ENCODE data around the gene C16orf87.
A peak's percentile ranks its signal among the peaks of the same experiment; 100 is the strongest.

C16orf87 gene

DNA sequence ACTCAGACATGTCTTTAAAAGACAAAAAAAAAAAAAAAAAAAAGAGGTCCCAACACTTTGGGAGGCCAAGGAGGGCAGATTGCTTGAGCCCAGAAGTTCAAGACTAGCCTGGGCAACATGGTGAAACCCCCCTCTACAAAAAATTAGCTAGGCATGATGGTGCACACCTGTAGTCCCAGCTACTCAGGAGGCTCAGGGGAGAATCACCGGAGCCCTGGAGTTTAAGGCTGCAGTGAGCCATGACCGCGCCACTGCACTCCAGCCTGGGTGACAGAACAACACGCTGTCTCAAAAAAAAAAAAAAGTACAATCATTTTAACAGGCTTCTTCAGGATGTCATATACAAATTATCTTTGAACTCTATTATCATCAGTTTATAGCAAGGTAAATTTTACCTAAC is 22.0 kb downstream of the C16orf87 start:
- ChIA-PET POLR2A (no interaction called here), CTCF (no interaction called here)
- no peak for TF ChIP-seq SP1 (IDR thresholded peaks at IDR 0.05)
- TF ChIP-seq ARNT (IDR thresholded peaks at IDR 0.05) = no peak
- no peak for TF ChIP-seq BHLHE40 (IDR thresholded peaks at IDR 0.05; ENCODE audit: borderline replicate concordance)
- TF ChIP-seq, protein P1, sequence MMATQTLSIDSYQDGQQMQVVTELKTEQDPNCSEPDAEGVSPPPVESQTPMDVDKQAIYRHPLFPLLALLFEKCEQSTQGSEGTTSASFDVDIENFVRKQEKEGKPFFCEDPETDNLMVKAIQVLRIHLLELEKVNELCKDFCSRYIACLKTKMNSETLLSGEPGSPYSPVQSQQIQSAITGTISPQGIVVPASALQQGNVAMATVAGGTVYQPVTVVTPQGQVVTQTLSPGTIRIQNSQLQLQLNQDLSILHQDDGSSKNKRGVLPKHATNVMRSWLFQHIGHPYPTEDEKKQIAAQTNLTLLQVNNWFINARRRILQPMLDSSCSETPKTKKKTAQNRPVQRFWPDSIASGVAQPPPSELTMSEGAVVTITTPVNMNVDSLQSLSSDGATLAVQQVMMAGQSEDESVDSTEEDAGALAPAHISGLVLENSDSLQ (IDR thresholded peaks at IDR 0.05) = no peak
- no peak for TF ChIP-seq NFRKB (IDR thresholded peaks at IDR 0.05)
- no peak for TF ChIP-seq L3MBTL2 (conservative IDR thresholded peaks at IDR 0.05)
- no peak for TF ChIP-seq ZNF384 (IDR thresholded peaks at IDR 0.05)
- no peak for TF ChIP-seq SUZ12 (IDR thresholded peaks at IDR 0.05)
- TF ChIP-seq FOXA1 (IDR thresholded peaks at IDR 0.05) = no peak
- no peak for TF ChIP-seq LEF1 (IDR thresholded peaks at IDR 0.05; ENCODE audit: borderline replicate concordance)
- TF ChIP-seq FOXM1 (IDR thresholded peaks at IDR 0.05; ENCODE audit: borderline replicate concordance) = no peak
- no peak for TF ChIP-seq HDGF (IDR thresholded peaks at IDR 0.05; ENCODE audit: borderline replicate concordance)
- no peak for TF ChIP-seq ELF4 (IDR thresholded peaks at IDR 0.05)
- no peak for TF ChIP-seq TARDBP (IDR thresholded peaks at IDR 0.05)
- no peak for TF ChIP-seq FOXK2 (IDR thresholded peaks at IDR 0.05)
- no peak for TF ChIP-seq CTBP1 (IDR thresholded peaks at IDR 0.05; ENCODE audit: borderline replicate concordance)
- DNase-seq (ENCODE audit: extremely low spot score) = no peak

DNA sequence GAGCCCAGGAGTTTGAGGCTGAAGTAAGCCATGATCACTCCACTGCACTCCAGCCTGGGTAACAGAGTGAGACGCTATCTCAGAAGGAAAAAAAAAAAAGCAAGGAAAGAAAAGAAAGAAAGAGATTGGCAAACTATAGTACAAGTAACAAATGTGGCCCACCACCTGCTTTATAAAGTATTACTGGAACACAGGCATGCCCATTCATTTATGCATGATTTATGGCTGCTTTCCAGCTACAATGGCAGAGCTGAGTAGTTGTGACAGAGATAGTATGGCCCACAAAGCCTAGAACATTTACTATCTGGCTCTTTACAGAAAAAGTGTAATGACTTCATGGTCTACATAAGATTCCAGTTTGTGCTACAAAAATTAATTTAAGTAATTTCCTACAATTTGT is 23.6 kb downstream of the C16orf87 start:
- TF ChIP-seq ARNT (IDR thresholded peaks at IDR 0.05) (no peak), SUZ12 (IDR thresholded peaks at IDR 0.05) (no peak), FOXA1 (IDR thresholded peaks at IDR 0.05) (no peak), FOXK2 (IDR thresholded peaks at IDR 0.05) (no peak), HDGF (IDR thresholded peaks at IDR 0.05; ENCODE audit: borderline replicate concordance) (no peak), TARDBP (IDR thresholded peaks at IDR 0.05) (no peak), ELF4 (IDR thresholded peaks at IDR 0.05) (no peak), LEF1 (IDR thresholded peaks at IDR 0.05; ENCODE audit: borderline replicate concordance) (no peak), ZNF384 (IDR thresholded peaks at IDR 0.05) (no peak), SP1 (IDR thresholded peaks at IDR 0.05) (no peak), CTBP1 (IDR thresholded peaks at IDR 0.05; ENCODE audit: borderline replicate concordance) (no peak), FOXM1 (IDR thresholded peaks at IDR 0.05; ENCODE audit: borderline replicate concordance) (no peak), L3MBTL2 (conservative IDR thresholded peaks at IDR 0.05) (no peak), BHLHE40 (IDR thresholded peaks at IDR 0.05; ENCODE audit: borderline replicate concordance) (no peak), NFRKB (IDR thresholded peaks at IDR 0.05) (no peak)
- TF ChIP-seq, protein P1 (IDR thresholded peaks at IDR 0.05) = no peak
- POLR2A ChIA-PET = no interaction called here
- DNase-seq (ENCODE audit: extremely low spot score) = no peak
- CTCF ChIA-PET = interaction anchor here (0.6 kb wide), 1 partner anchor 56 kb away, joined by 3 read pairs; no protein-coding TSS in a partner anchor

DNA sequence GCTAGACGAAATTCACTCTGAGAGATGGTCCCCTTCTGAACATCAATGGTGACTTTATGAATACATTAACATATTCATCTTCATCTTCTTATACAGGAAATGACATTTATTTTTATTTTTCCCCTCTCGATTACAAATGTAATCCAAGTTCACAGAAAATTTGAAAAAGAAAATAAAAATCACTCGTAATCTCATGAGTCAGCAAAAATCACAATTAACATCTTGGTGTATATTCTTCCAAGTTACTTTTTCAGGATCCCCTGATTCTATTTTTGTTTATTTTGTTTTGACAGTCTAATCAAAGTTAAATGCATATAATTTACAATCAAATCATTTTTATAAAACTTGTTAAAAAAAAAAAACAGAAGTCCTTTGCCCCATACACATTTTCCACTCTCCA is 27.6 kb downstream of the C16orf87 start:
- POLR2A ChIA-PET = no interaction called here
- CTCF ChIA-PET = interaction anchor here (2.8 to 3.1 kb wide), 2 partner anchors 11 to 130 kb away, joined by 9 to 16 read pairs; no protein-coding TSS in a partner anchor
- TF ChIP-seq HDGF (IDR thresholded peaks at IDR 0.05; ENCODE audit: borderline replicate concordance) (no peak), ARNT (IDR thresholded peaks at IDR 0.05) (no peak), NFRKB (IDR thresholded peaks at IDR 0.05) (no peak), ELF4 (IDR thresholded peaks at IDR 0.05) (no peak), FOXA1 (IDR thresholded peaks at IDR 0.05) (no peak), FOXK2 (IDR thresholded peaks at IDR 0.05) (no peak), L3MBTL2 (conservative IDR thresholded peaks at IDR 0.05) (no peak), ZNF384 (IDR thresholded peaks at IDR 0.05) (no peak)
- TF ChIP-seq, protein P1 (IDR thresholded peaks at IDR 0.05) = no peak
- DNase-seq (ENCODE audit: extremely low spot score) = no peak

DNA sequence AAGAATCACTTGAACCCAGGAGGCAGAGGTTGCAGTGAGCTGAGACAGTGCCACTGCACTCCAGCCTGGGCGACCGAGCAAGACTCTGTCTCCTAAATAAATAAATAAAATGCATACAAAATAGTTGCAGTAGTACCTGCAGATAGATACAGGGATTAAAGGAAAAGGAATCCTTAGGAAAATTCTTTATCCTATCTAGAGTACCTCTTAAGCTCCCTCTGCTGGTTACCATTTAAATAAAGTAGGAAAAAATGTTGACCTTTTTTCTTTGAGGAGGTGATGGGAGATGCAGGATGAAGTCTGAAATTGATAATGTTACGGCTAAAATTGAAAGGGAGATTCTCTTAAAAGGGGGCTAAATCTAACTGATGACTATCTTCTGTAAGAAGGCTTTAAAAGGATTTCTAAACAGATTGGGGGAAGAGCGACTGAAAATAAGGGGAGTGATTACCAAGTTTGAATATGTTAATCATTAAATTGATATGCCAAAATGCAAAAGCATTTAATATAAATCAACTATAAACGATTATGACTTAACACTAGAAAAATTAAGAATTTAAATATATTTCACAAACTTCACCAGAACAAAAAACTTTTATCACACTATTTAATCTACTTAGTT is 29.4 kb downstream of the C16orf87 start:
- ChIA-PET POLR2A (interaction anchor here (1.5 to 1.7 kb wide), 2 partner anchors 112 to 128 kb away, joined by 3 to 7 read pairs; partner anchors contain the start of genes ORC6 and VPS35), CTCF (interaction anchor here (0.6 to 3.1 kb wide), 8 partner anchors 10 to 152 kb away, joined by 3 to 16 read pairs (median 4); no protein-coding TSS in a partner anchor)
- no peak for TF ChIP-seq BHLHE40 (IDR thresholded peaks at IDR 0.05; ENCODE audit: borderline replicate concordance)
- TF ChIP-seq FOXA1 (IDR thresholded peaks at IDR 0.05) = no peak
- TF ChIP-seq, protein P1 (IDR thresholded peaks at IDR 0.05) = no peak
- TF ChIP-seq SP1 (IDR thresholded peaks at IDR 0.05) = no peak
- TF ChIP-seq SUZ12 (IDR thresholded peaks at IDR 0.05) = no peak
- no peak for TF ChIP-seq ELF4 (IDR thresholded peaks at IDR 0.05)
- no peak for TF ChIP-seq FOXM1 (IDR thresholded peaks at IDR 0.05; ENCODE audit: borderline replicate concordance)
- TF ChIP-seq TARDBP (IDR thresholded peaks at IDR 0.05) = no peak
- TF ChIP-seq ZNF384 (IDR thresholded peaks at IDR 0.05) = no peak
- TF ChIP-seq NFRKB (IDR thresholded peaks at IDR 0.05) = no peak
- peak; percentile 22 for DNase-seq (ENCODE audit: extremely low spot score)

DNA sequence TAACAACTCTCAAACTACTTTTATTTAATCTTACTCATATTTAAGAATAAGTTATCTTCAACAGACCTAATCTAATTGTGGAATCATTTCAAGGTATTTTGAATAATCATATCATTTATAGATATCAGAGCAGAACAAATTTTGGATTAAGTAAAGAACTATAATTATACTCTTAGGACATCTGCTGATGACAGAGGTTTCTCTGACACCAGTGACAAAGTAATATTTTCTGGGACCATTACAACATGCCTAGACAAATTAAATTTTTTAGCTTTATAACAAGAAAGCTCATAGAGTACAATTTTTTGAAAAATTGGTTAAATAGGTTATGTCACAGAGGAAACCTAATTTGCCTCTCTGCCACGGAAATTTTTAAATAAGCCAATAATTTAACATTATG is 30.5 kb downstream of the C16orf87 start:
- TF ChIP-seq NFRKB (IDR thresholded peaks at IDR 0.05) (no peak), LEF1 (IDR thresholded peaks at IDR 0.05; ENCODE audit: borderline replicate concordance) (no peak), ZNF384 (IDR thresholded peaks at IDR 0.05) (no peak), TARDBP (IDR thresholded peaks at IDR 0.05) (no peak), ELF4 (IDR thresholded peaks at IDR 0.05) (no peak), BHLHE40 (IDR thresholded peaks at IDR 0.05; ENCODE audit: borderline replicate concordance) (no peak), SUZ12 (IDR thresholded peaks at IDR 0.05) (no peak)
- TF ChIP-seq, protein P1 (IDR thresholded peaks at IDR 0.05) = no peak
- POLR2A ChIA-PET = interaction anchor here (1.5 to 1.7 kb wide), 2 partner anchors 111 to 127 kb away, joined by 3 to 7 read pairs; partner anchors contain the start of genes ORC6 and VPS35
- CTCF ChIA-PET = interaction anchor here (0.7 to 3.1 kb wide), 3 partner anchors 9 to 127 kb away, joined by 4 to 16 read pairs (median 9); no protein-coding TSS in a partner anchor
- no peak for DNase-seq (ENCODE audit: extremely low spot score)
